Gastroesophageal sphincter (tissue), 3 donors: ENCODE measurements around the gene OSTM1.

Experiments used
- CTCF ChIP-seq, 4 experiments: fragments of 200-600 bp in 2 of 4; fragments of 450-650 bp in 2 of 4; sonication (generic) in 1 of 4; IDR thresholded peaks; one replicate each; pipeline ENCODE4 v1.5.1; 2017 to 2019; ENCODE audit warnings: antibody characterized with exemption in 4 of 4, mild to moderate bottlenecking in 2 of 4, moderate library complexity in 2 of 4
- EP300 ChIP-seq: sonication (generic); formaldehyde crosslinking; IDR thresholded peaks from one replicate; pipeline ENCODE4 v1.6.1; 2017; ENCODE audit warnings: antibody characterized with exemption, mild to moderate bottlenecking
- POLR2A ChIP-seq, 2 donors: fragments of 450-650 bp; IDR thresholded peaks; one replicate each; pipeline ENCODE4 v1.6.1; 2017; ENCODE audit warnings: antibody characterized with exemption in 2 of 2, mild to moderate bottlenecking in 2 of 2, moderate library complexity in 1 of 2
- POLR2AphosphoS5 ChIP-seq: sonication (generic); formaldehyde crosslinking; IDR thresholded peaks from one replicate; pipeline ENCODE4 v1.6.1; 2017; ENCODE audit warnings: antibody characterized with exemption

- TF ChIP-seq CTCF (IDR thresholded peaks at IDR 0.05) (no peak), POLR2AphosphoS5 (no peak), POLR2A (IDR thresholded peaks at IDR 0.05) (no peak), EP300 (no peak)
Observed at GRCh38 chr6:108031968-108032367, 42.6 kb downstream of the OSTM1 start.
